Activated naive CD4-positive, alpha-beta T cell treated with Interleukin-2 at 50 U/mL for 16 hours (primary cell): ENCODE data around the gene RERE.
A peak's percentile ranks its signal among the peaks of the same experiment; 100 is the strongest.
"Not testable (repeated sequence)": the region's sequence is repeated elsewhere in the genome, so short reads cannot be mapped to it uniquely, and the experiment has no call there.

Experiments
- DNase-seq: peaks from one replicate; pipeline ENCODE4 v3.0.0-alpha.2; 2020

The RERE gene

GRCh38 chr1:8712413-8713231 is 104.8 kb downstream of the RERE start:
- DNase-seq: no peak

- DNase-seq: no peak
Observed at GRCh38 chr1:8711873-8712412, 105.5 kb downstream of the RERE start.

DNA sequence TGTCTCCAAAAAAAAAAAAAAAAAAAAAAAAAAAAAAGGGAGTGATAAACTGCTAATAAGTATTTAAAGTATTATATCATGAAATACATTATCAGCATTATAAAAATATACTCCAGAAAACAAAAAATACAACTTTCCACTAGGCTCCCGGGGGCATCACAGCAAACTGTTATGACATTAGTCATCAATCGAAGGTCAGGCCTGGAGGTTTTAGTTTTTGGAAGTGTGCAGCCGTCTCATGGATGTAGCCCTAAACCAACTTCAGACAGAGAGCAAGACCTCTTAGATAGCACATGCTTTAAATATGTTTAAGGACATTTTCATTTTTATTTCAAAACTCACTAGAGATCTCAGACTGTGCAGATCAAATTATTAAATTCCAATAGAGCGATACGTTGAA is 106.3 kb downstream of the RERE start:
- no peak for DNase-seq

- DNase-seq: no peak
Observed at GRCh38 chr1:8708259-8708658, 109.2 kb downstream of the RERE start.

- DNase-seq: no peak
Observed at GRCh38 chr1:8706995-8707396, 110.4 kb downstream of the RERE start.

DNA sequence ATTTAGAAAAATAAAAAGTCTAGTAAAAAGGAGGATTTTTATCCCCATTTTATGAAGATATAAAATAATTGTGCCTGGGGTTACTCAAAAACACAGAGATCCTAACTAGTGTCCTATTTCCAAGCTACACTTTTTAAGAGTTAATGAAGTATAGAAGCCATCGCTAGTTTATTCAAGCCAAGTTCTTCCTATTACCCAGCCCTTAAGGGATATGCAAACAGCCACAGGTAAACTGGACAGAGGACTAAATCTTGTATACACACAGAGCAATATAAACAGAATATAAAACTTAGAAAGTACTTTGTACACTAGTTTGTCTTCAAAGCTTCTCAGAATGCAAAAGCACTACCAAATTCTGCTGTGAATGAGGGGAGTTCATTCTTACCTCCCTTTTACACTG is 111.1 kb downstream of the RERE start:
- no peak for DNase-seq

GRCh38 chr1:8704866-8705506 is 112.5 kb downstream of the RERE start:
- DNase-seq: no peak

- DNase-seq: peak; percentile 56
Observed at GRCh38 chr1:8702850-8703810, 114.3 kb downstream of the RERE start.

DNA sequence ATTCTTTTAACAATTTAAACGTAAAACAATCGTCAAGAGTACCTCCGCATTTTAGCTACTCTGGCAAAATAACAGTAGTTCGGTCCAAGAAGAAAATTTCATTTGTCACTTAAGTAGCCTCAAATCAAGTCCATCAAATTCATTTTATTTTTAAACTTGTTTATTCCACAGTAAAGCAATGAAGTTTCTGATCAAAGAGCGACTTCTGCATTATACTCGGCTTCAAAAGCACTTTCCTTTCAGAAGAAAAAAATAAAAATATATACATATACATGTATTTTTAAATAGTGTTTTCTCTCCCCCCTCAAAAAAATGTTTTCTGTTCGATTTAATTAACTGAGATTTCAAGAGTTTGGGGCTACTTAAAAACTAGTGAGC is 115.0 kb downstream of the RERE start:
- no peak for DNase-seq

GRCh38 chr1:8701794-8702471 is 115.5 kb downstream of the RERE start:
- no peak for DNase-seq

- DNase-seq: no peak
Observed at GRCh38 chr1:8699679-8700078, 117.8 kb downstream of the RERE start.

- DNase-seq: no peak
Observed at GRCh38 chr1:8698937-8699447, 118.4 kb downstream of the RERE start.

DNA sequence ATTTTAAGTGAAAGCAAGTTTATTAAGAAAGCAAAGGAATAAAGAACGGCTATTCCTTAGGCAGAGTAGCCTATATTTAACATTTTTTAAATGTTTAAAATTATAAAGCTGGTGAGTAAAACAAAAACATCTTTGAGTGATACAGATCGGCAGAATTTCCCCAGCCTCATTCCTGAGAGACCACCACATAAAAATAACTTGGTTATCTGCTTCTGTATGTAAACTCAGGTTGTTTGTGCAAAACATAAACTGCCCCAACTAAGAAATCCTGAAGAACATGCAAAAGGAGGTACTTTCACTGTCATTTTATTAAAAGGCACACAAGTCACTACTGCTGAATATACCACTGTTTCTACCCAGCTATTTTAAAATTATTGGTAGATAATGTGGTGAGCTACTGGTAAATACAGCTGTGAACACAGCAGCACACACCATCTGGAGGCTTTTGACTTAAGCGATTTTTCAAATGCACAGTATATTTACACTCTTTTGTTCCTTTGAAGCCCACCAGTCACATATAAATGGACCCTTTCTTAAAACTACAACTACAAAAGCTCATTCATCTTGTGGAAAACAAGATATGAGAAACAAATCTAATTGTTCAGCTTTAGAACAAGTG is 119.3 kb downstream of the RERE start:
- no peak for DNase-seq

DNA sequence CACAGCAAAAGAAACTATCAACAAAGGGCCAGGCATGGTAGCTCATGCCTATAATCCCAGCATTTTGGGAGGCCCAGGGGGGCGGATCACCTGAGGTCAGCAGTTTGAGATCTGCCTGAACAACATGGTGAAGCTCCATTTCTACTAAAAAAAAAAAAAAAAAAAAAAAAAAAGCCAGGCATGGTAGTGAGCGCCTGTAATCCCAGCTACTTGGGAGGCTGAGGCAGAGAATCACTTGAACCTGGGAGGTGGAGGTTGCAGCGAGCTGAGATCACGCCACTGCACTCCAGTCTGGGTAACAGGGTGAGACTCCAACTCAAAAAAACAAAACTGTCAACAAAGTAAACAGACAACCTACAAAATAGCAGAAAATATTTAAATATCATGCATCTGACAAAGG is 122.0 kb downstream of the RERE start:
- not testable (repeated sequence) for DNase-seq

- DNase-seq: no peak
Observed at GRCh38 chr1:8693107-8693506, 124.3 kb downstream of the RERE start.

GRCh38 chr1:8691662-8692061 is 125.8 kb downstream of the RERE start:
- no peak for DNase-seq

- no peak for DNase-seq
Observed at GRCh38 chr1:8690253-8690525, 127.3 kb downstream of the RERE start.

- no peak for DNase-seq
Observed at GRCh38 chr1:8689431-8690252, 127.8 kb downstream of the RERE start.

DNA sequence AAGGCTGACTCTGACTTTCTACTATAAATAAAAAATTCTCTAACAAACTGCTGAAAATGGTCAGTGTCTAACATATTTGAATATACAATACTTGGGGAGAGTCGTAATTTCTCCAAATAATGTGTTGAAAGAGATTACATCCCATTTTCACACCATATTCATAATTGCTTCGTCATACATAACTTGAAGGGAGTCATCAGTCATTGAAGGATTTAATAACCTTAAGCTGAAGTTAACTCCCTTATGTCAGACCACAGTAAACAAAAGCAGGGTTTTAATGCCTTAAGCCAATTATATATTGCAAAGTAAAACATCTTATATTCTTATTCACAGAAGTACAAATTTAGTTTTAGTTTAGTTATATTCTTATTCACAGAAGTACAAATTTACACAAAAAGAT is 129.9 kb downstream of the RERE start:
- DNase-seq: no peak

DNA sequence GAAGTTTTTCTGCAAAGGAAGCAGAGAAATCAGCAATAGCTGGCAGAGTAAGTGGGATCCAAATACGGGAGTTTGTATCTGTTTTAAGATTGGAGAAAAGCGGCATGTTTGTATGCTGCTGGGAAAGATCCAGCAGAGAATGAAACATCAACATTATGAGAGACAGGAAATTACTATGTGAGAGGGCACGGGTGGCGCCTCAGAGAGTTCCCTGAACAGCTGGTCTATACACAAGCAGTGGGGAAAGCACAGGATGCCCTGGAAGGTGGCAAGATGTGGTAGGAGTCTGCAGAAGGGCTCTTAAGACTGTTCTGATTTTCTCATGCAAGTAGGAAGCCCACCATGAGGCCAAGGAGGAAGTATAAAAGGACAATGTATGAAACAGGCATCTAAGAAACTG is 130.4 kb downstream of the RERE start:
- DNase-seq: no peak

DNA sequence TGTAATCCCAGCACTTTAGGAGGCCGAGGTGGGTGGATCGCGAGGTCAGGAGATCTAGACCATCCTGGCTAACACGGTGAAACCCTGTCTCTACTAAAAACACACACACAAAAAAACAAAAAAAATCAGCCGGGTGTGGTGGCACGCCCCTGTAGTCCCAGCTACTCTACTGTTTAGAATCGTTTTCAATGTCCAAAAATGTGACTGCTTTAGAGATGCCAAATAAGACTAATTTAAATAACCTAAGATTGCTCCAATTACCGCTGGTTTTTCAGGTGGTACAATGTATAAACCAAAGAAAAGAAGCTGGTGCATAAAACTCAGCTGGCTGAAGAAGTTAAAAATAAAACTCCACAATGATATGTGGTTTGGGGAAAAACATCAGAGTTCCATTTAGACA is 132.0 kb downstream of the RERE start:
- DNase-seq: no peak
